HepG2 (cell line): ENCODE data around the gene ERVMER34-1. TPM values are rescaled to one million over a fixed set of nuclear protein-coding genes. Genes with fewer than 3 reads are reported as not detected.

ENCODE experiments used
- ATAC-seq: fragments of 200-7000 bp; cut with Tn5 transposase; 3 replicates; pipeline ENCODE4 v1.9.1; 2020; ENCODE audit warnings: mild to moderate bottlenecking, moderate library complexity
- BruUV-seq: library from RNA; stranded (reverse); fragments of 400-500 nt; replicated peaks from 2 replicates; lab custom pipeline; 2021; lab: Mats Ljungman, UMichigan
- CTCF ChIA-PET: fragments of 300-600 bp; formaldehyde crosslinking; extraction: SDS; loops from one replicate; lab custom pipeline; 2021; ENCODE audit warnings: low total read pairs, inconsistent platforms, low intra/inter-chr PET ratio; lab: Yijun Ruan, JAX
- POLR2A ChIA-PET: fragments of 350-600 bp; sonication (Branson Sonifier 250); formaldehyde crosslinking; loops from one replicate; lab custom pipeline; 2020; ENCODE audit warnings: antibody characterized with exemption, inconsistent platforms; lab: Yijun Ruan, JAX
- DNase-seq: peaks from one replicate; pipeline ENCODE4 v3.0.0-alpha.2; 2015; ENCODE audit warnings: low spot score
- FAIRE-seq: peaks from 3 replicates; lab custom pipeline; 2011; peaks lifted over from hg19 to GRCh38; lab: Jason Lieb, UNC
- H2AFZ ChIP-seq: one replicate; pipeline ENCODE4 v1.6.1; 2011; ENCODE audit warnings: low read length, inconsistent platforms
- H3K27ac ChIP-seq: fragments of 300-600 bp; 3 replicates; pipeline ENCODE4 v1.8.0; 2011; ENCODE audit warnings: mixed run types, mild to moderate bottlenecking, mixed read lengths, low read length, inconsistent platforms; ENCODE audit not compliant: insufficient read depth; ENCODE audit errors: extremely low read length
- H3K27me3 ChIP-seq, 2 experiments: fragments of 200-600 bp in 1 of 2; 2 replicates in 1 of 2; 3 replicates in 1 of 2; pipeline versions ENCODE4 v1.6.0 to v1.8.0; 2011; ENCODE audit warnings: low read length in 2 of 2, mild to moderate bottlenecking in 2 of 2, moderate library complexity in 2 of 2, inconsistent platforms in 1 of 2; ENCODE audit not compliant: insufficient read depth in 2 of 2, control insufficient read depth in 1 of 2
- H3K36me3 ChIP-seq, 2 experiments: fragments of 200-600 bp in 1 of 2; replicated peaks in 1 of 2; 2 replicates in 1 of 2; 3 replicates in 1 of 2; pipeline versions ENCODE4 v1.5.1 to v1.8.0; 2011; ENCODE audit warnings: low read length in 2 of 2, inconsistent platforms in 1 of 2; ENCODE audit not compliant: insufficient read depth in 2 of 2, control insufficient read depth in 1 of 2
- H3K4me1 ChIP-seq: 2 replicates; pipeline ENCODE4 v1.5.1; 2012; ENCODE audit warnings: low read length, inconsistent platforms; ENCODE audit not compliant: insufficient read depth
- H3K4me2 ChIP-seq: 2 replicates; pipeline ENCODE4 v1.6.0; 2011; ENCODE audit warnings: low read depth, low read length, inconsistent platforms
- H3K4me3 ChIP-seq, 3 experiments: fragments of 200-600 bp in 1 of 3; sonication (generic), shearing (Covaris generic) in 1 of 3; replicated peaks in 1 of 3; 2 replicates each; pipeline ENCODE4 v1.5.1; 2011 to 2016; ENCODE audit warnings: low read length in 3 of 3, inconsistent platforms in 2 of 3, low read depth in 2 of 3, mild to moderate bottlenecking in 2 of 3, control low read depth in 1 of 3, mixed read lengths in 1 of 3; ENCODE audit not compliant: insufficient read depth in 1 of 3
- H3K79me2 ChIP-seq: one replicate; pipeline ENCODE4 v1.6.1; 2011; ENCODE audit warnings: low read length, inconsistent platforms; ENCODE audit not compliant: insufficient read depth
- H3K9ac ChIP-seq: 2 replicates; pipeline ENCODE4 v1.6.0; 2011; ENCODE audit warnings: mild to moderate bottlenecking, low read depth, low read length, inconsistent platforms; ENCODE audit not compliant: insufficient read depth
- H3K9me3 ChIP-seq: 2 replicates; pipeline ENCODE4 v1.5.1; 2012; ENCODE audit warnings: mild to moderate bottlenecking, low read length
- H4K20me1 ChIP-seq: 2 replicates; pipeline ENCODE4 v1.6.0; 2011; ENCODE audit warnings: inconsistent platforms, mild to moderate bottlenecking, low read length, moderate library complexity; ENCODE audit not compliant: insufficient read depth
- AGO2 ChIP-seq: fragments of 200-400 bp; formaldehyde crosslinking; optimal IDR thresholded peaks from 2 replicates; pipeline ENCODE3; 2017; ENCODE audit warnings: mild to moderate bottlenecking, low read depth, low read length, moderate library complexity
- ELF4 ChIP-seq: sonication (generic); formaldehyde crosslinking; IDR thresholded peaks from 2 replicates; pipeline ENCODE4 v1.5.0; 2020; ENCODE audit warnings: missing genetic modification reagents, mild to moderate bottlenecking, moderate library complexity, borderline replicate concordance
- PHF21A ChIP-seq: sonication (generic); formaldehyde crosslinking; IDR thresholded peaks from 2 replicates; pipeline ENCODE4 v1.5.0; 2020; ENCODE audit warnings: mild to moderate bottlenecking, missing genetic modification reagents
- POLR2A ChIP-seq, 2 experiments: IDR thresholded peaks; 2 replicates each; pipeline ENCODE4 v1.6.1; 2011; ENCODE audit warnings: low read depth in 2 of 2, low read length in 2 of 2, mild to moderate bottlenecking in 1 of 2, moderate library complexity in 1 of 2; ENCODE audit not compliant: insufficient read depth in 1 of 2
- POLR2G ChIP-seq: fragments of 200-400 bp; formaldehyde crosslinking; IDR thresholded peaks from 2 replicates; pipeline ENCODE4 v1.6.1; 2018; ENCODE audit warnings: mild to moderate bottlenecking, low read depth, low read length, moderate library complexity
- RBFOX2 ChIP-seq: fragments of 200-400 bp; formaldehyde crosslinking; IDR thresholded peaks from 2 replicates; pipeline ENCODE4 v1.6.1; 2017; ENCODE audit warnings: low read depth, mild to moderate bottlenecking, low read length
- SRSF9 ChIP-seq: fragments of 200-400 bp; formaldehyde crosslinking; IDR thresholded peaks from 2 replicates; pipeline ENCODE4 v1.6.1; 2018; ENCODE audit warnings: borderline replicate concordance, mild to moderate bottlenecking, low read depth, low read length; ENCODE audit not compliant: insufficient read depth, poor library complexity, severe bottlenecking
- whole genome bisulfite sequencing: methylation state at CpG from one replicate; pipeline ENCODE4 v1.1.6; 2017; ENCODE audit warnings: low lambda C conversion rate; 5-methylcytosine and 5-hydroxymethylcytosine counted together
- in situ Hi-C: cut with HindIII; loops from 2 replicates; pipeline ENCODE4 v1.10.0; 2017; ENCODE audit warnings: low pct_unique_long_range_greater_than_20kb; ENCODE audit not compliant: extremely low pct_ligation_motif_present
- intact Hi-C: fragments of 100-400 bp; cut with micrococcal nuclease; formaldehyde crosslinking; loops from one replicate; pipeline ENCODE4 v1.10.0; 2022; ENCODE audit not compliant: unreplicated experiment
- polyA plus RNA-seq, 8 experiments: library from polyadenylated mRNA; depleted of rRNA in 3 of 8; stranded (reverse) in 7 of 8; unstranded in 1 of 8; fragments of >200 nt; fragmentation: Illumina TruSeq in 4 of 8; extraction: Trizol in 4 of 8; gene quantifications; 2 replicates each; pipeline versions ENCODE4 v1.2.1 to v1.2.3, GENCODE V29; 2011 to 2016; ENCODE audit warnings: low read depth in 4 of 8, missing spikeins in 1 of 8, mixed read lengths in 1 of 8; ENCODE audit not compliant: insufficient read depth in 1 of 8
- total RNA-seq, 5 experiments: library from RNA; depleted of rRNA; stranded (reverse); fragments of >200 nt; fragmentation: Illumina TruSeq; extraction: Trizol; gene quantifications; 2 replicates each; pipeline ENCODE4 v1.2.3, GENCODE V29; 2016; ENCODE audit warnings: low read depth in 1 of 5

ERVMER34-1 gene
- total and polyA plus RNA-seq, 2 of the 13 experiments (the other 11 are each of a cell fraction or from before 2014, with no cell fraction given): 0.04 to 0.35 TPM

- no peak for ATAC-seq
- H3K27ac ChIP-seq: no peak overlapping the region
- no peaks in the 10 kb centered on the region for H4K20me1 ChIP-seq
- peaks cover 5 to 36% of the 10 kb centered on the region in 2 experiments for H3K36me3 ChIP-seq
- DNase-seq: no peak
- 96% methylated on average over 6 of the region's 6 CpGs for WGBS
- H2AFZ ChIP-seq: no peak overlapping the region
- H3K9ac ChIP-seq: no peak overlapping the region
- no TSS peak for BruUV-seq
- ChIA-PET CTCF (no interaction called here), POLR2A (no interaction called here)
- in situ Hi-C loops (loop anchor here (25.0 kb wide), 1 partner anchor 271 kb away; no protein-coding TSS in a partner anchor), intact Hi-C loops (no loop called here)
- H3K9me3 ChIP-seq: no peaks in the 10 kb centered on the region
- peak in 1 of 2 experiments; percentile 19; a peak in 1 of 4 replicates for TF ChIP-seq POLR2A (IDR thresholded peaks at IDR 0.05; ENCODE audit: insufficient read depth in 1 of 2, low read depth in 2 of 2, low read length in 2 of 2)
- 0 out of 2 replicates have a peak, but pooled peaks have one; percentile 50 for TF ChIP-seq RBFOX2
- no peak for TF ChIP-seq SRSF9
- peak; percentile 45 for TF ChIP-seq POLR2G
- TF ChIP-seq PHF21A (CRISPR knock-in tag): no peak
- H3K4me1 ChIP-seq: peaks cover 40% of the 10 kb centered on the region
- H3K4me2 ChIP-seq: no peak overlapping the region
- H3K27me3 ChIP-seq: no peaks in the 10 kb centered on the region
- no peak overlapping the region for H3K4me3 ChIP-seq
- peaks cover 17% of the 10 kb centered on the region for H3K79me2 ChIP-seq
- FAIRE-seq: no peak
Observed at GRCh38 chr4:52716364-52717151, 34.7 kb downstream of the ERVMER34-1 start.

GRCh38 chr4:52715914-52716313 lies 35.3 kb downstream of the ERVMER34-1 start:
- no peaks in the 10 kb centered on the region for H3K27me3 ChIP-seq
- FAIRE-seq: no peak
- H3K79me2 ChIP-seq: peaks cover 17% of the 10 kb centered on the region
- H3K36me3 ChIP-seq: peaks cover 5 to 36% of the 10 kb centered on the region in 2 experiments
- POLR2A ChIA-PET: no interaction called here
- intact Hi-C loops: no loop called here
- BruUV-seq: no TSS peak
- H3K9ac ChIP-seq: no peak overlapping the region
- H3K4me2 ChIP-seq: no peak overlapping the region
- H3K9me3 ChIP-seq: no peaks in the 10 kb centered on the region
- TF ChIP-seq ELF4: no peak
- peak; percentile 2 for TF ChIP-seq AGO2
- TF ChIP-seq, all 625 proteins: peak for 1
- Histone ChIP-seq H3K27ac (no peak overlapping the region), H2AFZ (no peak overlapping the region), H3K4me3 (no peak overlapping the region), H4K20me1 (no peaks in the 10 kb centered on the region), H3K4me1 (peaks cover 45% of the 10 kb centered on the region)
- DNase-seq: no peak
- in situ Hi-C loops: loop anchor here (25.0 kb wide), 1 partner anchor 271 kb away; no protein-coding TSS in a partner anchor
- CTCF ChIA-PET: no interaction called here
- 98% methylated on average over 3 of the region's 3 CpGs for WGBS
- ATAC-seq: no peak
